Dermis lymphatic vessel endothelial cell (primary cell): ENCODE data around the gene MMUT. TPM values are rescaled to one million over a fixed set of nuclear protein-coding genes. Genes with fewer than 3 reads are reported as not detected.

Source experiments
- total RNA-seq: library from RNA; depleted of rRNA; stranded (reverse); fragments of >200 nt; gene quantifications from 2 replicates; pipeline ENCODE4 v1.2.1, GENCODE V29; 2014

Gene MMUT
- total RNA-seq: 13.8 and 14.7 TPM in 2 replicates

GRCh38 chr6:49462927-49463611 is at the start of gene MMUT, which contains the start of gene CENPQ:
MMUT (minus strand) TSS chr6:49463253; CDS start chr6:49459466, 3,787 bp downstream.
CENPQ (plus strand) TSS chr6:49463370; CDS start chr6:49470177, 6,807 bp downstream.

GRCh38 chr6:49499623-49500022 is 36.6 kb upstream of the MMUT start, which contains the start of gene GLYATL3:
GLYATL3 (plus strand) TSS chr6:49499923; CDS start chr6:49511991, 12,068 bp downstream.

Other genes with a start within 250 kb of the MMUT start
- 1.8 and 3.2 TPM in 2 replicates for gene CENPQ, start 117 bp upstream of the MMUT start, total RNA-seq
- gene GLYATL3, start 36.7 kb upstream of the MMUT start, total RNA-seq: not detected in 2 replicates
- gene C6orf141, start 87.4 kb upstream of the MMUT start, total RNA-seq: 56.2 and 79.6 TPM in 2 replicates
- gene RHAG, start 173.6 kb upstream of the MMUT start, total RNA-seq: 0.09 and 0.11 TPM in 2 replicates